ENCODE data around the gene ZSCAN2. TPM values are rescaled to one million over a fixed set of nuclear protein-coding genes. Genes with fewer than 3 reads are reported as not detected.
"Not testable (repeated sequence)": the region's sequence is repeated elsewhere in the genome, so short reads cannot be mapped to it uniquely, and the experiment has no call there.

ZSCAN2 gene
- total RNA-seq, 1 donor from 2014 or later, result 13.0 TPM

DNA sequence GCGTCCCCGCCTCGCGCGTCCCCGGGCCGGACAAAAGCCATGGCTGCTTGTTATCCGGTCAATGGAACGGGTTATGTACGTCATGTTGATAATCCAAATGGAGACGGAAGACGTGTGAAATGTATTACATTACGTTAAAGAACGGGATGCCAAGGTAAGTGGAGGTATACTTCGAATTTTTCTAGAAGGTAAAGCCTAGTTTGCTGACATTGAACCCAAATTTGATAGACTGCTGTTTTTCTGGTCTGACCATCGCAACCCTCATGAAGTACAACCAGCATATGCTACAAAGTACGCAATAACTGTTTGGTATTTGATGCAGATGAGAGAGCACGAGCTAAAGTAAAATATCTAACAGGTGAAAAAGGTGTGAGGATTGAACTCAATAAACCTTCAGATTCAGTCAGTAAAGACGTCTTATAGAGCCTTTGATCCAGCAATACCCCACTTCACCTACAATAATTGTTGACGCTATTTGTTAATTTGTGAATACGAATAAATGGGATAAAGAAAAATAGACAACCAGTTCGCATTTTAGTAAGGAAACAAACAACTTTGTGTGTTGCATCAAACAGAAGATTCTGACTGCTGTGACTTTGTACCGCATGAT lies 33.5 kb downstream of the ZSCAN2 start:
- no peak for DNase-seq (ENCODE audit: low read depth in 2 of 2)

DNA sequence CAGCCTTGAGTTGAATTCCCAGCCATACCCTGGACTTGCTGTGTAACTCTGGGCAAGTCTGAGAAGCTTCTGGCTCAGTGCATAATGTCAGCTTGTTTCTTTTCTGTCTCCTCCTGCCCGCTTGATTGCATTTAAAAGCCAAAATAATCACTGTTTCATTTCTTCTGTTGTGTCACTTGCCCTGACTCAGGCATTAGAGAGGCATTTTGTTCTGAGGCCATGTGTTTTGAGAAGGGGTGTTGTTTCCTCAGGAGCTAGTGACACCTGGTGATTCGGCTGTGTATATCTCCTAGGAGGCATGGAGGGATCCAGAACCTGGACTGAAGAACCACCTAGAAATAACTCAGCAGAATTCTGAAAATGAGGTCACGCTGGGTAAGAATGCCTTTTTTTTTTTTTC lies 37.3 kb downstream of the ZSCAN2 start:
- DNase-seq (ENCODE audit: low read depth in 2 of 2), result peak in 1 of 2 donors; percentile 30

DNA sequence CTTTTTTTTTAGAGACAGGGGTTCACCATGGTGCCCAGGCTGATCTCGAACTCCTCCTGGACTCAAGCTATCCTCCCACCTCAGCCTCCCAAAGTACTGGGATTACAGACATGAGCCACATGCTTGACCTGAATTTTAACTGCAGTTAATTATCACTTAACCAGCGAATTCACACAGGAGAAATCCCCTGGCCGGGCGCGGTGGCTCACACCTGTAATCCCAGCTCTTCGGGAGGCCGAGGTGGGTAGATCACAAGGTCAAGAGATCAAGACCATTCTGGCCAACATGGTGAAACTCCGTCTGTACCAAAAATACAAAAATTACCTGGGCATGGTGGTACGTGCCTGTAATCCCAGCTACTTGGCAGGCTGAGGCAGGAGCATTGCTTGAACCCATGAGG lies 41.1 kb downstream of the ZSCAN2 start:
- not testable (repeated sequence) for DNase-seq (ENCODE audit: low read depth in 2 of 2)

DNA sequence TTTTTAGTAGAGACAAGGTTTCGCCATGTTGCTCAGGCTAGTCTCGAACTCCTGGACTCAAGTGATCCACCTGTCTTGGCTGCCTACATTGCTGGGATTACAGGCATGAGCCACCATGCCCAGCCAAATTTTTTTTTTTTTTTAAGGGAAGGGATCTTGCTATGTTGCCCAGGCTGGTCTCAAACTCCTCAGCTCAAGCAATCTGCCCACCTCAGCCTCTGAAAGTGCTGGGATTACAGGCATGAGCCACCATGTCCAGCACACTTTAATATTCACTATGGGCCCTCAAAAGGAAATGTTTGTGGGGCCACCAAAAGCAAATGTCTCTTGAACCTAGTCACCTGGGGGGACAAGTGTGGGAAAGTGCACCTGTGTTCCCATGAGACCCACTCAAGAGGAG lies 41.8 kb downstream of the ZSCAN2 start:
- not testable (repeated sequence) for DNase-seq (ENCODE audit: low read depth in 2 of 2)

DNA sequence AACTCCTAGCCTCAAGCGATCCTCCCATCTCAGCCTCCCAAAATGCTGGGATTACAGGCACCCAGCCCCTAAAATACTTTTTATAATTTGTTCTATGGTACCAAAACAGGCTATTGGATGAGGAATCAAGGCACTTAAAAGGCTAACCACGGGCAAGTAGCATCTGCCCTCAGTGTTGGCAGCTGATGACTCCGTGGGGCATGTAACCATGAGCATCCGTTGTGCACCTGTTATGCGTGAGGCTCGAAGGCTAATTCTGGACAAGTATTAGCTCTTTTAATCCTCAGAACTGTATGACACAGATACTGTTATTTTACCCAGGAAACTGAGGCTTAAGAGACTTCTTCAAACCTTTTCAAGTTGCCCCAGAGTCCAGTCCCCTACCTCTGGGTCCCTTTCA lies 43.0 kb downstream of the ZSCAN2 start:
- DNase-seq (ENCODE audit: low read depth in 2 of 2), result no peak

DNA sequence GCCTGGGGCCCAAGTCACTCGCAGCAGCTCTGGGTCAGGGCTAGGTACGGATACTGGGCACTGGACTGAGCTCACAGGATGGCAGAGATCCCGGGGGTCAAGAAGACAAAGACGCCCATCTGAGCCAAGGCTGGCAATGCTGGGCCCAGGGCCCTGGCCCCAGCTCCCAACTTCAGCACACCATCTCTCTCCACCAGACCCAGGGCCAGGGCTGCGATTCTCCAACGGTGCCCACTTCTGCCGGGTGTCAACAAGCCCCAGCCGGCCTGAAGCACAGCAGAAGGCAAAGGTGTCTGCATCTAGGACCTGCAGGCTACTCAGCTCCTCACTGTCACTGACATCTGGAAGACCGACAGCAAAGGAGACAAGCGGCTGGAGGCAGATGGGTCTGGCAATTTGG lies 44.7 kb downstream of the ZSCAN2 start:
- DNase-seq (ENCODE audit: low read depth in 2 of 2), result no peak

DNA sequence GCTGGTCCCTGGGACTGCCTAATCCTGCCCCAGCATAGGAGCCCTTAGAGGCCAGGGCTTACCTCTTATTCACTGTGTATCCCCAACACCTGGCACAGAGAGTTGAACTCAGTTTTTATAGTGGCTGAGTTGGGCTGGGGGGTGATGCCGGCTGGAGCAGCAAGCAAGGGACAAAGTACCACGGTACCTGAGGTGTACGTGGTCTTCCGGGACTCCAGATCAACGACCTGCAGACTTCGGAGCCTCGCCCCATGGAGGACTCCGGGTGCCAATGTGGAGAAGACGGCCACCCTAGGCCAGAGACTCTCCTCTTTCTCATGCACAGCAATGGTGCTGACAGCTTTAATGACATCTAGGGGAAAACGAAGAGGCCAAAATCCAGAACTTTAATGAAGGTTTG lies 45.2 kb downstream of the ZSCAN2 start:
- DNase-seq (ENCODE audit: low read depth in 2 of 2), result no peak

DNA sequence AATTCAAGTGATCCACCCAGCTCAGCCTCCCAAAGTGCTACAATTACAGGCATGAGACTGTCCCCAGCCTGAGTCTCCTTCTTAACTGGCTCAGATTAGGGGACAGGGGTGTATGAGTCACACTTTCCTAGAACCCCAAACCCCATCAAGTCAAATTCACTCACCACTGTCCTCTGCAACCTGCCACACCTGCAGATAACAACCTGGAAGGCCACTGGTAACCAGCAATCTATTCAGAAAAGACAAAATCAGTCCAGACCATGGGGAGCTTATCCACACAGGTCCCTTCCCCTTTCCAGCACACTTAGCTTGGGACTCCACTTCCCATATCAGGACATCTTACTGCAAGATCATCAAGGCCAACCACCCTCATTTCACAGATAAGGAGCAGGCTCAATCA lies 46.9 kb downstream of the ZSCAN2 start:
- no peak for DNase-seq (ENCODE audit: low read depth in 2 of 2)

DNA sequence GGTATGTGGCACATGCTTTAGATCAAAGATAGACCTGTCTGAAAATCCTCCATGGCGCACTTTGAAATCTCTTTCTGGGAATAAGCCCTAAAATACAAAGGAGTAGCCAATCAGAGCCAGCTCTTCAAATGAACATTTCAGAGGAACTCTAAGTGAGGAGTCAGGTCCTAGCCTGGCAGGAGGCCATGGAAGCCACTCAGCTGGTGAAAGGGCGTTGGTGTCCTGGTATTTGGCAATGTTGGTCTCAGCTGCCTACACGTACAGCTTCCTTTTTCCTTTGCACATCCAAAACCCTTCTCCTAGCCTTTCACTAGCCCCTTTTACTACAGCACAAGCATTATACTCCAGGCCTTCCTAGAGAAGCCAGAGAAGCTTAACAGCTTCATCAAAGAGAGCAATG lies 47.7 kb downstream of the ZSCAN2 start:
- no peak for DNase-seq (ENCODE audit: low read depth in 2 of 2)

DNA sequence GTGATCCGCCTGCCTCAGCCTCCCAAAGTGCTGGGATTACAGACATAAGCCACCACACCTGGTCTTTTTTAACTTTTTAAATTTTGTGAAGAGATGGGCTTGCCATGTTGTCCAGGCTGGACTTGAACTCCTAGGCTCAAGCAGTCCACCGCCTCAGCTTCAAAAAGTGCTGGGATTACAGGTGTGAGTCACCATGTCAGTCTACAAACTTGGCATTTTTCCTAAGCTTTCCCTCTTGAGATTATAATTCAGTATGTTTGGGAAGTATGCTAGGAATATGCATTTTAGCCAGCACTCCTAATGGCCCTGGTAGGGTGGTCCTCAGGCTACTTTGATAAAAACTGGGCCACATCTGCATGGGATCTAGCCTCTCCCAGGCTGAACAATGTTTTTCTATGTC lies 48.9 kb downstream of the ZSCAN2 start:
- DNase-seq (ENCODE audit: low read depth in 2 of 2), result no peak

DNA sequence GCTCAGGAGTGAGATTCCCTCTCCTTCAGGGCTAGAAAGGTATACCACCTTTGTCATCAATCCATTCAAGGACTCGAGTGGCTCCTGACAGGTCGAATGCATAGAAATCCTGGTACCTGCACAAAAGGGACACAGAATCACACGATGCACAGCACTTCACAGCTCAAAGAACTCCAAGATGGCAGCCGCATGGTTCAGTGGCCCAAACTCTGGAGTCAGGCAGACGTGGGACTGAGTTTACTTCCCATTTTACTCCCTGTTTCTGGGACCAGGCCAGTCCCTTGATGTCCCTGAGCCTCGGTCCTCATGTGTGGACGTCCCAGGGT lies 52.7 kb downstream of the ZSCAN2 start:
- no peak for DNase-seq (ENCODE audit: low read depth in 2 of 2)

DNA sequence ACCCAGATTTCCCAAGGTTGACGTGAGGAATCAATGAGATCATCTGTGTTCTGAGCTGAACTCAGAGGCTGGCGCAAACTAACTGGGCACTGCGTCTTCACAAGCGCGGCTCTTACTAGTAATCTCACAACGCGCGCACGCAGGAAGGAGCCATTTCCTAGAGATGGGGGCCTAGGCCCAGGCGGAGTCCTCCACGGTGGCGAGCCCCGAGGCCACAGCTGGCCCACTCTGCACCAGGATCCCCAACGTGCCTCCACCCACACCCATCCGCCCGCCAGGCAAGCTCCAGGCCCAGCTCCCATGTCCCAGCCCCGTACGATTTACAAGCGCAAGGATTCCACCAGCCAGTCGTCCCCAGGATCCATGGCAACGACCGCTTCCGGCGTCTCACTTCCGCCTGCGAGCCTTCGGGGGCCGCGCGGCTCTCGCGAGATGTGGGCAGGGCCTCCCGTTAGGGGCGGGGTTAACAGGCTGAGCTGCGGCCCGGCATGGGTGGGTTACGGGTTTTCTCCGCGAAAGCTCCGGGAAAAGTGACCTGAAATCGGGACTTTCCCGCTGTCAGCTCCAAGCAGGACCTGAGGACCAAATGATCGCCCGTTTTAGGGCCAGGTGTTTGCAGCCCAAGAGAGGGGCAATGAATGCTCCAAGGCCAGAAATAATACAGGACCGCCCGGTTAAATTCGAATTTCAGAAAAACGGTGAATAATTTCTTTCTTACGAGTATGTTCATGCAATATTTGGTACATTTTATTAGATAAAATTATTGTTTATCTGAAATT lies 53.3 kb downstream of the ZSCAN2 start, which contains the start of gene WDR73:
Gene WDR73, minus strand, starts transcription at position 374 of the 779 bp plus-strand sequence. Its CDS starts 9 bp downstream, at position 365.
- DNase-seq (ENCODE audit: low read depth in 2 of 2), result peak; percentile 88 to 95

DNA sequence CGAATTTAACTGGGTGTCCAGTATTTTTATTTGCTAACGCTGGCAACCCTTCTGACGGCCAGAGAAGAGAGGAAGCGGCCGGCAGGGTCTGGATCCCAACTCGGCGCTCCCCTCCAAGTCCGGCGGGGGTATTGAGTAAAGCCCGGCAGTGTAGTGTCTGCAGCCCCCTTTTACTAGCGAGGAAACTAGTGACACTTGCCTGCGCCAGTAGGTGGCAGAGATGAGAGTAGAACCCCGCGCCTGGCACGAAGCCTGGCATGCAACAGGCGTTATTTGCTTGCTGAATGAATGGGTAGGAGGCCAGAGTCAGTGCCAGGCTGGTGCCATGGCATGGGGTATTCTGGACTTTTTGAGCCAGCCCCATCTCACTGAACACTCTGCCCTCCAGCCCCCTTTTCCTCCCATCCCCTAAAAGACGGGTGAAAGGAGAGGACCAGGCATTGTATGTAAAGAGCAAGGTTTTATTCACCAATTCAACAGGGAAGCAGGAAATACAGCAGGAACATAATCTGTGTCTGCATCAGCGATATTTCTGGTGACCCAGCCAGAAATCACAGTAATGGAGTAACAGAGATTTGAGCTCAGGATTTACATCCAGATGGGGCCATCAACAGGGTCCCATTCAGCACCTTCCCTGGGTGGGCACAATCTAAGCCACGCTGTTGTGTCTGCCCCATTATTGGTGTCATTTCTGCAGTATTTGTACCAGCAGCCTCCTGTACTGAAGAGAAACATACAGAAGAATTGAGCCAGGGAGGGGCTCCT lies 54.1 kb downstream of the ZSCAN2 start:
- peak; percentile 78 to 89 for DNase-seq (ENCODE audit: low read depth in 2 of 2)

DNA sequence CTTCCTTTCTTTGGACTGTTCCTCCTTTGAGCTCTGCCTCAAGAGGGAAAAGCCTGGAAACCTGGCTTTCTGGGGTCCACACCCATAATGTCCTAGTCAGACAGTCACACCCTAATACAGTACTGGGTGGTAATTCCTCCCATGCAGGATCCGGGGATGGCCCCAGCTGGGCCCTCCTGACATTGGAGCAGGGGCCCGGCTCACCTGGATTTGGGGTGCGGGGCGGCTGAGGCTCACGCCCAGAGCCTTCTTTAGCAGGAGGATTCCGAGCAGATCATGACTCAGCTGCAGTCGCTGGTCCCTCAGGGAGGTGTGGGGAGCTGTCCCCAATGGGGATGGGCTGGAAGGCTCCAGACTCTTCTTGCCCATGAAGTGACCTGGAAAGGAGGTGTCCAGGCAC lies 56.2 kb downstream of the ZSCAN2 start:
- no peak for DNase-seq (ENCODE audit: low read depth in 2 of 2)

DNA sequence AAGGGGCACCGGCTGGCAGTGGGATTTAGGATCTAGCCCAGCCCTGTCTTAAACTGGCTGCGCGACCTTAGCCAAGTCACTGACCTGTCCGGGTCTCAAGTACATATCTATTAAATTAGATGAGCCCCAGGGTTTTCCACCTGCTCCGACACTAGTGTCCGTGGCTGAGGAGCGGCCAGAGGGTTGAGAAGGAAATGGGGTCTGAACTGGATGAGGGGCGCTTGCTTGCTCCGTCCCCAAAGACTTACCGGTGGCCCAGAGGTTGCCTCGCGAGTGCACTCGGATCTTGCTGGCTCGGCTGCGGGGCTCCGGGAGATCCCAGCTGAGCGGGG lies 56.9 kb downstream of the ZSCAN2 start:
- DNase-seq (ENCODE audit: low read depth in 2 of 2), result no peak

DNA sequence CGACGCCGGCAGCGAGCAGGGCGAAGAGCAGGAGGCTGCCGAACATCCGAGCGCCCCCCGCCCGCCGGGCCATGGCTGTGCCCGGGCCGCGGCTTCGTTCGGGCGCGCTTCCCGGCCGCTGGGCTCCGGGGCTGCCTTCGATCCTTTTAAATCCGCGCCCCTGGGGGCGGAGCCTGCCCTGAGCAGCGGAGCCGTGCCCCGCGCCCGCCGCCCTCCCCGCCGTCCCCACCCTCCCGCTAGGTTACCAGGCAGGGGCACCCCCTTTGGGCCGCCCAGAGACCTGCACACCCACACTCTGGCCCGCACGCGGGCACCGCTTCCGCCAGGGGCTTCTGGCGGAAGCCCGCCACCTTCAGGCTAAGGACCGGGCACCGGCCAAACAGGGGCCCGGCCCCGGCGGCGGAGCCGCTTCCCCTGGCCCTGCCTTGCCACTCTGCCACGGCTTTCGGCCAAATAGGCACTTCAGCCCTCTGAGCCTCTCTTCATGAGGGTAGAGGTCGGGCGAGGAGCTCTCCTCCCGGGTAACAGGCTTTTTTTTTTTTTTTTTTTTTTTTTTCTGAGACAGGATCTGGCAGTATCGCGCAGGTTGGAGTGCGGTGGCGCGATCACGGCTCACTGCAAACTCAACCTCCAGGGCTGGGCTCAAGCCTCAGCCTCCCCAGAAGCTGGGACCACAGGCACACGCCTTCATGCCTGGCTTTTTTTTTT lies 57.4 kb downstream of the ZSCAN2 start, which contains the start of gene NMB:
Gene NMB, minus strand, starts transcription at position 120 of the 708 bp plus-strand sequence. Its CDS starts 47 bp downstream, at position 73.
- DNase-seq (ENCODE audit: low read depth in 2 of 2), result peak in 1 of 2 donors; percentile 79

DNA sequence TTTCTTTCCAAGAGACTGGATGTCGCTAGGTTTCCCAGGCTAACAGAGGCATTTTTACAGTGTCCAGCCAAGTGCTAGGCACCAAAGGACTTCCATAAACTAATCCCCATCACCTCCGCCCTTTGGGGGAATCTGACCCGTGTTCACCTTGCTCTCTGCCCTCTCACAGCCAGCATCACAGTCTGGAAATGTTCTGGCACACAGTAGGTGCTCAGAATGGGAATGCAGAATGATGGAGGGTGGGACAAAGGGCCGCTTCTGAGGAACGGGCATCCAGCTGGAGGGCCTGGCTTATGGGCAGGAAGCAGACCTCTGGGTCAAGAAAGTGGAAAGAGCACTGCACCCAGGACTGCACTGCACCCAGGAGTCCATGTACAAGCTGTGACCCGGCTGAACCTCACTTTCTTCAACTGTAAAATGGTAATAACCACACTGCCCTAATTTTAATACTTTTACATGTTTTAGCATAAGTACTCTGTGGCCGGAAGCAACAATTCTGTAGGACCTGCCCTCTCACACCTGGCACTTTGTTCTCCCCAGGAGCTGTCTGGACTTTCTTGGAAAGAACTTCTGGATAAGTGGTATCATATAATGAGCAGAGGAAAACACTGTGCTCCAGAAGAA lies 58.1 kb downstream of the ZSCAN2 start:
- no peak for DNase-seq (ENCODE audit: low read depth in 2 of 2)

DNA sequence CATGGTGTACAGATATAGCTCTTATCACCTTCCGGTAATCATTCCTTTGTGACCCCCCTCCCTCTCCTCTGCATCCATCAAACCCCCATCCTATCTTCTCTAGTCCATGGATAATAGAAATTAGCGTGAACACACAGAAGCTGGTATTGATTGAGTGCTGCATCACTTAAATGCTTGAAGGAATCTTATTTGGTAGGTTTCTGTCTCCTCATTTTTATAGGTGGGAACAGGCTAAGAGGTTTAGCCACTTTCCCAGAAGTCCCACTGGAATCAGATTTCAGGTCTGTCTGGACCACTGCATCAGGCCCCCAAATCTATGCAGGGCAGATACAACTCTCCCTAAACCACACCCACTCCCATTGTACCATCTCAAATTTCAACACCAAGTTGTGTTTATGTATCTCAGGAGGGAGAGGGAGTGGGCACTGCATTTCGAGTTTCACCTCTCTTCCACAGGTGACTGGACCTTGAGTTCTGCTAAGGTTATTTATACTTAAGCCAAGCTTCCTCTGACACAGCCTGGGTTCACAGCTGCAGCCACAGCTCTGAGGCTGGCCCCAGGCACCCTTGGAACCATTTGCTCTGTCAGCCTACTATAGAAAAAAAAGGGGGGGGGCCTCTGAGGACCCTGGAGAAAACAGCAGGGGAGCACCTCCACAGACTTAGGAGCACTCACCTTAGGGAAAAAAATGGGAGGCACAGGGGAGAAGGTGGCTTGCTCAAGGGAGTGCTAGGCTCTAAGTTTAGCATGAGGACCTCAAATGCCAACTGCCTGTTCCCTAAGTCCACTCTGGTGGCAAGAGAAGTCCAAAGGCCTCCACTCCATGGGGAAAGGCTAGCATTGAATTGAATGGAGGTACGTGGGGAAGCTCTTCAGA lies 59.3 kb downstream of the ZSCAN2 start:
- DNase-seq (ENCODE audit: low read depth in 2 of 2), result no peak

DNA sequence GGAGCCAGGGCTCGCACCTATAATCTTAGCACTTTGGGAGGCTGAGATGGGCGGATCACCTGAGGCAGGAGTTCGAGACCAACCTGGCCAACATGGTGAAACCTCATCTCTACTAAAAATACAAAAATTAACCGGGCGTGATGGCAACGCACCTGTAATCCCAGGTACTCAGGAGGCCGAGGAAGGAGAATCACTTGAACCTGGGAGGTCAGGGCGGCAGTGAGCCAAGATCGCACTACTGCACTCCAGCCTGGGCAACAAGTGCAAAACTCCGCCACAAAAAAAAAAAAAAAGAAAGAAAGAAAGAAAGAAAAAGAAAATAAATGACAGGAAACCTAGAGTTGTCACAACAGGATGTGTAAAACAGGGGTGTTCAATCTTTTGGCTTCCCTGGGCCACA lies 60.2 kb downstream of the ZSCAN2 start:
- no peak for DNase-seq (ENCODE audit: low read depth in 2 of 2)

DNA sequence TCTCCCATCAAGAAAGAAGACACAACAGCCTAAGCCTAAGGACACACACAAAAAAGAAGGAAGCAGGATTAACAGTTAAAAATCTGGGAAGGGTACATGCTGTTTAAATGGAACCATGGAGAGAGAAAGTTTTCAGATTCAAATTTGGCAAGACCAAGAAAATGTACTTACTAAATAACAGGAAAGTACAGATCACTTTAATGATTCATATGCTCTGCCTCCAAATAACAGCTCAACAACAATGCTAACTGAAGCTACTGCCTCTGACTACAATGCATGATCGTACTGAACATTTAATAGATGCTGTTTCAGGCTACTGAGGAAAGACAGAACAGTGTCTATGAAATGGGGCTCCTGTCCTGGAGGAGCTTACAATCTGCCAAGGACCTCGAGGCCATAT lies 65.6 kb downstream of the ZSCAN2 start:
- peak in 1 of 2 donors; percentile 53 for DNase-seq (ENCODE audit: low read depth in 2 of 2)

Measured in dermis microvascular lymphatic vessel endothelial cell (primary cell).